Epithelial cell of esophagus (primary cell): Measurements from ENCODE around the gene GP1BB.

ENCODE experiments used
- DNase-seq: peaks from one replicate; pipeline ENCODE4 v3.0.0; 2010; ENCODE audit warnings: low read depth
- H3K4me3 ChIP-seq: 2 replicates; pipeline ENCODE4 v1.5.1; 2011; ENCODE audit warnings: mild to moderate bottlenecking, low read length, control low read depth
- TF ChIP-seq, protein P1 (sequence below): IDR thresholded peaks from 2 replicates; pipeline ENCODE4 v1.5.1; 2011; ENCODE audit warnings: low read depth, mild to moderate bottlenecking, low read length, control low read depth, inconsistent platforms; ENCODE audit not compliant: insufficient read depth; ENCODE audit errors: missing control alignments

The GP1BB gene

GRCh38 chr22:19751497-19752245, 28.3 kb downstream of the GP1BB start:
- TF ChIP-seq, protein P1, sequence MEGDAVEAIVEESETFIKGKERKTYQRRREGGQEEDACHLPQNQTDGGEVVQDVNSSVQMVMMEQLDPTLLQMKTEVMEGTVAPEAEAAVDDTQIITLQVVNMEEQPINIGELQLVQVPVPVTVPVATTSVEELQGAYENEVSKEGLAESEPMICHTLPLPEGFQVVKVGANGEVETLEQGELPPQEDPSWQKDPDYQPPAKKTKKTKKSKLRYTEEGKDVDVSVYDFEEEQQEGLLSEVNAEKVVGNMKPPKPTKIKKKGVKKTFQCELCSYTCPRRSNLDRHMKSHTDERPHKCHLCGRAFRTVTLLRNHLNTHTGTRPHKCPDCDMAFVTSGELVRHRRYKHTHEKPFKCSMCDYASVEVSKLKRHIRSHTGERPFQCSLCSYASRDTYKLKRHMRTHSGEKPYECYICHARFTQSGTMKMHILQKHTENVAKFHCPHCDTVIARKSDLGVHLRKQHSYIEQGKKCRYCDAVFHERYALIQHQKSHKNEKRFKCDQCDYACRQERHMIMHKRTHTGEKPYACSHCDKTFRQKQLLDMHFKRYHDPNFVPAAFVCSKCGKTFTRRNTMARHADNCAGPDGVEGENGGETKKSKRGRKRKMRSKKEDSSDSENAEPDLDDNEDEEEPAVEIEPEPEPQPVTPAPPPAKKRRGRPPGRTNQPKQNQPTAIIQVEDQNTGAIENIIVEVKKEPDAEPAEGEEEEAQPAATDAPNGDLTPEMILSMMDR = no peak
- H3K4me3 ChIP-seq = no peak overlapping the region
- no peak for DNase-seq

DNA sequence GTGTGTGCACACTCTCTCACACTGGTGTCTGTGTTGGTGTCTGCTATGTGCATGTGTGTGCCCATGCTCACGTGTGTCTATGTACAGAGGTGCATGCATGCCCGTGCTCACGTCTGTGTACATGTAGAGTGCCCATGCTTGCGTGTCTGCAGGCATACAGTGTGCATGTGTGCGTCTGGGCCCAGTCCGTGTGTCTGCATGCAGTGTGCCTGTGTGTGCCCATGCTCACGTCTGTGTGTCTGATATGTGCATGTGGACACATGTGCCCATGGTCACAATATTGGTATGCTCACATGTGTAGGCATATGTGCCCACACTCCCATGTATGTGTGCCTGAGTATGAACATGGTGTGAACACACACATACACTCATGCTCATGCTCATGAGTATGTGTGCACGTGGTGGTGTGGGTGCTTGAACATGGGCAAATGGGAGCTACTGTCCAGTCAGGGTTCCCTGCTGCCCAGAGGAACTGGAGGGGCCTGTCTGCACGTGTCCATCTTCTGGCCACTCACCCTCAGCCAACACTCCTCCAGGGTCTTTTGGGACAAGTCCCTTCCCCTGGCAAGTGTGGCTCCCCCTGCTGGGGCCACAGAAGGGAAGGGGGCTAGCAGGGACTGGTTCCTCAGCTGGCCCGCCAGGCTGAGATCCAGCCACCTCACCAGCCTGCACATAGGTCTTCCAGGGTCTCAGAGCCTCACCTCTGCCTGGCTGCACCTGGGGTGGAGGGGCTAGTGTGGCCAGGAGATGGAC, 29.9 kb downstream of the GP1BB start:
- TF ChIP-seq, protein P1 = no peak
- no peak overlapping the region for H3K4me3 ChIP-seq
- DNase-seq = no peak

- TF ChIP-seq, protein P1 = no peak
- no peak overlapping the region for H3K4me3 ChIP-seq
- DNase-seq = no peak
Observed at GRCh38 chr22:19753996-19754700, 30.8 kb downstream of the GP1BB start.

DNA sequence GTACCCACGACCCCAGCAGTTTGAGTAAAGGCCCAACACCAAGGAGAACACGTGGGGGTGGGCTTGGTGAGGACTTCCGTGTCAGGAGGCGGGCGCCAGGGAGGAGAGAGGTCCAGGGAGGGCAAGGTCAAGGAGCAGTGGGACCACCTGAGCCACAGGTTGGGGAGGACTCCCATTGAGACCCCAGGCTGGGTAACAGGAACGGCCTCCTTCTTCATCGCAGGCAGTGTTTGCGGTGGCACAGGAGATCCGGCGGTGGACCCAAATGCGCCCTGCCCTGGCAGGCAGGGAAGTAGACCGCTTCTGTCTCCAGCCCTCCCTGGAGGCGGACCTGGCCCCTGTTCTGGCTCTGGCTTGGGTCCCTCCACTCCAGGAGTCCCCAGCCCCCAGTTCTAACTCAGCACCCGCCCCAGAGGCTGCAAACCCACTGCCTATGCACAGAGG, 31.4 kb downstream of the GP1BB start:
- no peak overlapping the region for H3K4me3 ChIP-seq
- TF ChIP-seq, protein P1 = no peak

DNA sequence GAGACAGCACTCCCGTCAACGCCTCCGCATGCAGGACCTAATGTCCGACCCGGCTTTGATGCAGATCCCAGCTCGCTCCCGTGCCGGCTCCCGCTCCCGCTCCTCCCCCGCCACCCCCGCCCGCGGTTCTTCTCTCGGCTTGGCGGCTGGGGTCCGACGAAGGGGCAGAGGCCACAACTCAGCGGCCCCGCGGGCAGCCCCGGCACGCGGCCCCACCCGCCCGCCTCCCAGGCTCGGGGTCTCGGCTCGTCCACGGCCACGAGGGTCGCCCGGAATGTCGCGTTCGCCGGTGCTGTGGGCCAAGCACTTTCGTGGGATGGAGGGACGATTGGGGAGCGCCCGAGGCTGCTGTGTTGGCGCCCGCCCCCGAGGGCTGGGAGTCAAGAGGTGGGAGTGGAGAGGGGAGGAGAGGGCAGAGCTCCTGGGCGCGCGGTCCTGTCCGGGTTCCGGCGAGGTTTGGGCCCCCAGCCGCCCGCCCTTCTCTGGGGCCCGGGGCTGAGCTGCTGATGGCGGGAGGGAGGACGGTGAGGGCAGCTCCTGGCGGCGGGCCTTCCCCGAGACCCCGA, 31.9 kb downstream of the GP1BB start:
- no peak for DNase-seq
- no peak overlapping the region for H3K4me3 ChIP-seq
- TF ChIP-seq, protein P1 = no peak

More for the DNA sequence above, 31.4 kb downstream of the GP1BB start:
- DNase-seq = no peak

- no peak overlapping the region for H3K4me3 ChIP-seq
- TF ChIP-seq, protein P1 = no peak
- DNase-seq = no peak
Observed at GRCh38 chr22:19755722-19756287, 32.5 kb downstream of the GP1BB start.
